H1 (cell line): ENCODE results near the gene PAX9. TPM values are rescaled to one million over a fixed set of nuclear protein-coding genes. Genes with fewer than 3 reads are reported as not detected.

Experiments
- CTCF ChIA-PET: fragments of 300-600 bp; sonication (Branson Sonifier 250); formaldehyde crosslinking; loops from one replicate; lab custom pipeline; 2021; ENCODE audit not compliant: partially characterized antibody; lab: Charles Lee
- POLR2A ChIA-PET: fragments of 300-600 bp; sonication (Branson Sonifier 250); formaldehyde crosslinking; loops from one replicate; lab custom pipeline; 2021; ENCODE audit warnings: inconsistent platforms; ENCODE audit not compliant: partially characterized antibody; lab: Charles Lee
- DNase-seq, 2 experiments: peaks; one replicate each; pipeline versions ENCODE4 v3.0.0 to v3.0.0-alpha.2; 2010 to 2022; ENCODE audit warnings: low spot score in 2 of 2, low read depth in 1 of 2, mixed read lengths in 1 of 2
- FAIRE-seq: peaks from 2 replicates; lab custom pipeline; 2011; peaks lifted over from hg19 to GRCh38; lab: Jason Lieb, UNC
- H2AFZ ChIP-seq: 2 replicates; pipeline ENCODE4 v1.8.1; 2012; ENCODE audit warnings: low read length, inconsistent platforms
- H2AK5ac ChIP-seq: 2 replicates; pipeline ENCODE4 v1.6.1; 2013; ENCODE audit warnings: low read depth, low read length
- H2BK120ac ChIP-seq: replicated peaks from 2 replicates; pipeline ENCODE3; 2013; ENCODE audit warnings: low read depth, low read length, inconsistent platforms
- H2BK12ac ChIP-seq: 2 replicates; pipeline ENCODE4 v1.6.1; 2013; ENCODE audit warnings: low read depth, low read length
- H2BK15ac ChIP-seq: 2 replicates; pipeline ENCODE4 v1.6.1; 2013; ENCODE audit warnings: low read length
- H2BK20ac ChIP-seq: 2 replicates; pipeline ENCODE4 v1.6.1; 2013; ENCODE audit warnings: low read length
- H2BK5ac ChIP-seq: 2 replicates; pipeline ENCODE4 v1.6.1; 2013; ENCODE audit warnings: low read depth, low read length
- H3K14ac ChIP-seq: 2 replicates; pipeline ENCODE4 v1.6.1; 2013; ENCODE audit warnings: inconsistent platforms; ENCODE audit not compliant: insufficient read length
- H3K18ac ChIP-seq: 2 replicates; pipeline ENCODE4 v1.6.1; 2013; ENCODE audit warnings: low read length; ENCODE audit errors: extremely low read depth
- H3K23ac ChIP-seq: 2 replicates; pipeline ENCODE4 v1.6.1; 2013; ENCODE audit warnings: inconsistent platforms; ENCODE audit not compliant: insufficient read length
- H3K23me2 ChIP-seq: 2 replicates; pipeline ENCODE4 v1.6.1; 2013; ENCODE audit warnings: low read depth, low read length
- H3K27ac ChIP-seq: 2 replicates; pipeline ENCODE4 v1.6.1; 2011; ENCODE audit warnings: low read depth, low read length, inconsistent platforms
- H3K27me3 ChIP-seq, 4 experiments: replicated peaks in 1 of 4; 1 replicate in 1 of 4; 2 replicates in 3 of 4; pipeline versions ENCODE4 v1.6.1 to v1.8.1; 2011 to 2013; ENCODE audit warnings: low read length in 3 of 4, mild to moderate bottlenecking in 3 of 4, inconsistent platforms in 2 of 4, mixed read lengths in 2 of 4, moderate library complexity in 1 of 4; ENCODE audit not compliant: control insufficient read depth in 3 of 4, insufficient read depth in 3 of 4; ENCODE audit errors: extremely low read depth in 1 of 4
- H3K36me3 ChIP-seq, 4 experiments: 2 replicates each; pipeline versions ENCODE4 v1.6.1 to v1.8.1; 2011 to 2013; ENCODE audit warnings: mild to moderate bottlenecking in 4 of 4, low read length in 3 of 4, moderate library complexity in 2 of 4, control low read depth in 1 of 4, inconsistent platforms in 1 of 4; ENCODE audit not compliant: insufficient read depth in 4 of 4, control insufficient read depth in 2 of 4
- H3K4ac ChIP-seq: replicated peaks from 2 replicates; pipeline ENCODE3; 2013; ENCODE audit warnings: low read length, low read depth, mixed read lengths, inconsistent platforms; ENCODE audit not compliant: insufficient read length
- H3K4me1 ChIP-seq, 4 experiments: replicated peaks in 1 of 4; 1 replicate in 1 of 4; 2 replicates in 3 of 4; pipeline versions ENCODE4 v1.6.1 to v1.8.1; 2011 to 2013; ENCODE audit warnings: low read length in 3 of 4, inconsistent platforms in 2 of 4, mixed read lengths in 1 of 4; ENCODE audit not compliant: insufficient read depth in 4 of 4, control insufficient read depth in 3 of 4
- H3K4me2 ChIP-seq, 2 experiments: 2 replicates each; pipeline versions ENCODE4 v1.6.1 to v1.8.1; 2011 to 2013; ENCODE audit warnings: low read depth in 2 of 2, low read length in 2 of 2, control low read depth in 1 of 2, inconsistent platforms in 1 of 2, mild to moderate bottlenecking in 1 of 2; ENCODE audit not compliant: insufficient read depth in 1 of 2
- H3K4me3 ChIP-seq, 4 experiments: fragments of 200-600, 300-600 bp in 1 of 4; sonication (generic), shearing (Covaris generic), sonication (Bioruptor Twin) in 1 of 4; 2 replicates each; pipeline versions ENCODE4 v1.5.1 to v1.8.1; 2011 to 2016; ENCODE audit warnings: low read length in 4 of 4, low read depth in 3 of 4, control low read depth in 2 of 4, inconsistent platforms in 2 of 4, mild to moderate bottlenecking in 2 of 4, mixed read lengths in 1 of 4, moderate library complexity in 1 of 4; ENCODE audit not compliant: insufficient read depth in 2 of 4; ENCODE audit errors: extremely low read depth in 1 of 4
- H3K56ac ChIP-seq: replicated peaks from 2 replicates; pipeline ENCODE3; 2013; ENCODE audit warnings: low read depth, mild to moderate bottlenecking, mixed read lengths, low read length, inconsistent platforms; ENCODE audit not compliant: insufficient read length
- H3K79me1 ChIP-seq: 2 replicates; pipeline ENCODE4 v1.6.1; 2013; ENCODE audit warnings: low read depth, low read length, control low read depth
- H3K79me2 ChIP-seq, 2 experiments: 2 replicates each; pipeline versions ENCODE4 v1.6.1 to v1.8.1; 2012 to 2013; ENCODE audit warnings: low read length in 2 of 2, mild to moderate bottlenecking in 2 of 2, inconsistent platforms in 1 of 2; ENCODE audit not compliant: insufficient read depth in 2 of 2, control insufficient read depth in 1 of 2
- H3K9ac ChIP-seq, 4 experiments: replicated peaks in 1 of 4; 1 replicate in 1 of 4; 2 replicates in 3 of 4; pipeline versions ENCODE4 v1.6.1 to v1.8.1; 2011 to 2013; ENCODE audit warnings: low read depth in 3 of 4, low read length in 3 of 4, control low read depth in 2 of 4, mild to moderate bottlenecking in 2 of 4, moderate library complexity in 2 of 4, inconsistent platforms in 1 of 4; ENCODE audit errors: extremely low read depth in 1 of 4
- H3K9me3 ChIP-seq, 2 experiments: 2 replicates each; pipeline versions ENCODE4 v1.6.1 to v1.8.1; 2012 to 2013; ENCODE audit warnings: mild to moderate bottlenecking in 2 of 2, moderate library complexity in 2 of 2, control low read depth in 1 of 2, inconsistent platforms in 1 of 2, low read depth in 1 of 2, low read length in 1 of 2, mixed read lengths in 1 of 2; ENCODE audit not compliant: insufficient read depth in 2 of 2
- H4K20me1 ChIP-seq, 2 experiments: replicated peaks in 1 of 2; 2 replicates each; pipeline versions ENCODE3 to v1.8.1; 2011 to 2013; ENCODE audit warnings: inconsistent platforms in 2 of 2, low read length in 2 of 2, mild to moderate bottlenecking in 1 of 2; ENCODE audit not compliant: insufficient read depth in 2 of 2, control insufficient read depth in 1 of 2
- H4K5ac ChIP-seq: 2 replicates; pipeline ENCODE4 v1.6.1; 2013; ENCODE audit warnings: low read length, low read depth, mixed read lengths, inconsistent platforms; ENCODE audit not compliant: insufficient read length
- H4K8ac ChIP-seq: 2 replicates; pipeline ENCODE4 v1.8.0; 2013; ENCODE audit warnings: mild to moderate bottlenecking, moderate library complexity, low read length, inconsistent platforms; ENCODE audit not compliant: insufficient read depth; ENCODE audit errors: extremely low read depth
- H4K91ac ChIP-seq: replicated peaks from 2 replicates; pipeline ENCODE3; 2013; ENCODE audit warnings: low read length, mixed read lengths, inconsistent platforms; ENCODE audit not compliant: insufficient read length
- EZH2 ChIP-seq: fragments of 200-600 bp; sonication (generic); IDR thresholded peaks from 2 replicates; pipeline ENCODE4 v1.7.1; 2012; ENCODE audit warnings: low read depth, mild to moderate bottlenecking, moderate library complexity, low read length, inconsistent platforms; ENCODE audit not compliant: severe bottlenecking
- TEAD4 ChIP-seq: IDR thresholded peaks from 2 replicates; pipeline ENCODE4 v1.6.1; 2012; ENCODE audit warnings: low read depth, low read length, inconsistent platforms, mixed read lengths
- WGBS, 2 experiments: shearing (Covaris generic) in 1 of 2; methylation state at CpG; one replicate each; pipeline versions ENCODE4 v1.1.6 to v1.1.7; 2013 to 2015; ENCODE audit warnings: low lambda C conversion rate in 2 of 2, mixed read lengths in 2 of 2, inconsistent platforms in 1 of 2, low coverage in 1 of 2, missing lambda C conversion rate in 1 of 2; ENCODE audit not compliant: insufficient replicate concordance in 2 of 2, insufficient coverage in 1 of 2, insufficient read length in 1 of 2; ENCODE audit errors: extremely low coverage in 1 of 2, missing lambda C conversion rate in 1 of 2; 5-methylcytosine and 5-hydroxymethylcytosine counted together
- polyA plus RNA-seq, 7 experiments: library from polyadenylated mRNA; depleted of rRNA in 3 of 7; stranded (reverse) in 5 of 7; unstranded in 2 of 7; fragments of >200 nt in 5 of 7; fragments of 200-250 nt in 2 of 7; gene quantifications; 1 replicate in 5 of 7; 2 replicates in 1 of 7; 4 replicates in 1 of 7; pipeline versions ENCODE4 v1.2.1 to v1.2.3, GENCODE V29; 2011 to 2013; ENCODE audit warnings: missing spikeins in 2 of 7, mixed read lengths in 2 of 7
- total RNA-seq: library from RNA; stranded (reverse); fragmentation: NEBNext Ultra II Directional; extraction: Animal tissue kit (Norgen Biotek cat#: 25700); gene quantifications from 2 replicates; pipeline ENCODE4 v1.2.1, GENCODE V29; 2021

Gene PAX9
- total and polyA plus RNA-seq, 2 of the 8 experiments (the other 6 are each of a cell fraction or from before 2014, with no cell fraction given): 0.05 TPM; not detected in 1

- TF ChIP-seq EZH2 (peak; percentile 85), TEAD4 (no peak)
Measured at GRCh38 chr14:36647417-36647823, 14.2 kb upstream of the PAX9 start.

More at GRCh38 chr14:36647417-36647823, 14.2 kb upstream of the PAX9 start:
- no peak overlapping the region for H2BK20ac ChIP-seq
- no peak for DNase-seq
- H3K9me3 ChIP-seq: no peaks in the 10 kb centered on the region
- no peak overlapping the region for H3K14ac ChIP-seq
- CTCF ChIA-PET: interaction anchor here (0.7 to 11.6 kb wide), 31 partner anchors 8 to 507 kb away, joined by 3 to 132 read pairs (median 6); partner anchors contain the start of genes NKX2-8 and PAX9
- peak overlapping the region; percentile 77 for H4K8ac ChIP-seq
- H4K20me1 ChIP-seq: peaks cover 2 to 9% of the 10 kb centered on the region in 2 experiments
- no peak overlapping the region for H4K5ac ChIP-seq
- H2BK120ac ChIP-seq: no peak overlapping the region
- H3K9ac ChIP-seq: no peak overlapping the region
- no peak overlapping the region for H3K18ac ChIP-seq
- peak overlapping the region; percentile 73 to 93 for H3K4me2 ChIP-seq
- H3K4me3 ChIP-seq: peak overlapping the region; percentile 19 to 64 (median 57); a peak in 7 of 8 replicates
- WGBS, 2 experiments: 2% methylated on average over 34 of the region's 34 CpGs; no CpG with 5 or more reads in 1 of the 2 experiments
- H2BK5ac ChIP-seq: no peak overlapping the region
- FAIRE-seq: no peak
- H2AFZ ChIP-seq: peak overlapping the region; percentile 65; the same call in 1 of the 2 replicates
- H3K79me1 ChIP-seq: peaks cover 2% of the 10 kb centered on the region; the same call in 1 of the 2 replicates
- POLR2A ChIA-PET: interaction anchor here (1.3 kb wide), 2 partner anchors 10 to 132 kb away, joined by 3 read pairs; no protein-coding TSS in a partner anchor
- no peak overlapping the region for H2AK5ac ChIP-seq
- no peak overlapping the region for H4K91ac ChIP-seq
- peaks cover 66 to 78% (median 75%) of the 10 kb centered on the region in 4 experiments for H3K27me3 ChIP-seq
- no peak overlapping the region for H3K4ac ChIP-seq
- H3K23me2 ChIP-seq: peaks cover 11% of the 10 kb centered on the region; the same call in 1 of the 2 replicates
- H3K56ac ChIP-seq: no peak overlapping the region
- no peaks in the 10 kb centered on the region for H3K36me3 ChIP-seq
- peaks cover 0 to 15% (median 7%) of the 10 kb centered on the region in 4 experiments; a peak in 6 of 7 replicates for H3K4me1 ChIP-seq
- no peak overlapping the region for H3K23ac ChIP-seq
- H2BK12ac ChIP-seq: no peak overlapping the region
- no peak overlapping the region for H3K27ac ChIP-seq
- no peak overlapping the region for H2BK15ac ChIP-seq
- H3K79me2 ChIP-seq: no peaks in the 10 kb centered on the region
